H1 (cell line): ENCODE measurements around the gene GRID2. TPM values are rescaled to one million over a fixed set of nuclear protein-coding genes. Genes with fewer than 3 reads are reported as not detected.

ENCODE experiments used
- CHD2 ChIP-seq: IDR thresholded peaks from 2 replicates; pipeline ENCODE4 v1.6.1; 2012; ENCODE audit warnings: low read length, improper control_type of control experiment
- CREB1 ChIP-seq: IDR thresholded peaks from 2 replicates; pipeline ENCODE4 v1.6.1; 2012; ENCODE audit warnings: inconsistent platforms
- EP300 ChIP-seq, 2 experiments: IDR thresholded peaks; 1 replicate in 1 of 2; 2 replicates in 1 of 2; pipeline ENCODE4 v1.6.1; 2011 to 2012; ENCODE audit warnings: low read depth in 2 of 2, low read length in 2 of 2, mild to moderate bottlenecking in 2 of 2, borderline replicate concordance in 1 of 2, inconsistent platforms in 1 of 2, moderate library complexity in 1 of 2
- YY1 ChIP-seq: IDR thresholded peaks from 2 replicates; pipeline ENCODE4 v1.6.1; 2011; ENCODE audit warnings: low read depth, mild to moderate bottlenecking, low read length
- polyA plus RNA-seq, 7 experiments: library from polyadenylated mRNA; depleted of rRNA in 3 of 7; stranded (reverse) in 5 of 7; unstranded in 2 of 7; fragments of >200 nt in 5 of 7; fragments of 200-250 nt in 2 of 7; gene quantifications; 1 replicate in 5 of 7; 2 replicates in 1 of 7; 4 replicates in 1 of 7; pipeline versions ENCODE4 v1.2.1 to v1.2.3, GENCODE V29; 2011 to 2013; ENCODE audit warnings: missing spikeins in 2 of 7, mixed read lengths in 2 of 7
- total RNA-seq: library from RNA; stranded (reverse); fragmentation: NEBNext Ultra II Directional; extraction: Animal tissue kit (Norgen Biotek cat#: 25700); gene quantifications from 2 replicates; pipeline ENCODE4 v1.2.1, GENCODE V29; 2021
- TF ChIP-seq, protein P1 (sequence below): fragments of 300-600 bp; sonication (generic); IDR thresholded peaks from 2 replicates; pipeline ENCODE4 v1.7.1; 2012; ENCODE audit warnings: low read length, moderate library complexity, mild to moderate bottlenecking, inconsistent platforms; ENCODE audit not compliant: insufficient replicate concordance

GRID2 gene
- total and polyA plus RNA-seq, 2 of the 8 experiments (the other 6 are each of a cell fraction or from before 2014, with no cell fraction given), result 31.1 to 81.9 TPM

DNA sequence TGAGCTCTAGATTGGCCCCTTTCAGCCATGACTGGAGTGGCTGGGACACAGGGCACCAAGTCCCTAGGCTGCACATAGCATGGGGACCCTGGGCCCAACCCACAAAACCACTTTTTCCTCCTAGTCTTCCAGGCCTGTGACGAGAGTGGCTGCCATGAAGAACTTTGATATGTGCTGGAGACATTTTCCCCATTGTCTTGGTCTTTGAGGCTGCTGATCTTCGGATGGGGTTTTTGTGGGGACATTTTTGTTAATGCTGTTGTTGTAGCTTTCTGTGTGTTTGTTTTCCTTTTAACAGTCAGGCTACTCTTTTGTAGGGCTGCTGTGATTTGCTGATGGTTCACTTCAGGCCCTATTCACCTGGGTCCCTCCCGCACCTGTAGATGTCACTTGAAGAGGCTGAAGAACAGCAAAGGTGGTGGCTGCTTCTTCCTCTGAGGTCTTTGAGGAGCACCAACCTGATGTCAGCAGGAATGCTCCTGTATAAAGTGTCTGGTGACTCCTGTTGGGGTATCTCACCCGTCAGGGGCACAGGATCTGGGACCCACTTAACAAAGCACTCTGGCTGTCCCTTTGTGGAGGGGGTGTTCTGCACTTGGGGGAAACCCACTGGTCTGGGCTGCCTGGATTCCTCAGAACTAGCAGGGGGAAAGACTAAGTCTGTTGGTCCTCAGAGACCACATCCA is 49.6 kb upstream of the GRID2 start (continued):
- TF ChIP-seq, protein P1, sequence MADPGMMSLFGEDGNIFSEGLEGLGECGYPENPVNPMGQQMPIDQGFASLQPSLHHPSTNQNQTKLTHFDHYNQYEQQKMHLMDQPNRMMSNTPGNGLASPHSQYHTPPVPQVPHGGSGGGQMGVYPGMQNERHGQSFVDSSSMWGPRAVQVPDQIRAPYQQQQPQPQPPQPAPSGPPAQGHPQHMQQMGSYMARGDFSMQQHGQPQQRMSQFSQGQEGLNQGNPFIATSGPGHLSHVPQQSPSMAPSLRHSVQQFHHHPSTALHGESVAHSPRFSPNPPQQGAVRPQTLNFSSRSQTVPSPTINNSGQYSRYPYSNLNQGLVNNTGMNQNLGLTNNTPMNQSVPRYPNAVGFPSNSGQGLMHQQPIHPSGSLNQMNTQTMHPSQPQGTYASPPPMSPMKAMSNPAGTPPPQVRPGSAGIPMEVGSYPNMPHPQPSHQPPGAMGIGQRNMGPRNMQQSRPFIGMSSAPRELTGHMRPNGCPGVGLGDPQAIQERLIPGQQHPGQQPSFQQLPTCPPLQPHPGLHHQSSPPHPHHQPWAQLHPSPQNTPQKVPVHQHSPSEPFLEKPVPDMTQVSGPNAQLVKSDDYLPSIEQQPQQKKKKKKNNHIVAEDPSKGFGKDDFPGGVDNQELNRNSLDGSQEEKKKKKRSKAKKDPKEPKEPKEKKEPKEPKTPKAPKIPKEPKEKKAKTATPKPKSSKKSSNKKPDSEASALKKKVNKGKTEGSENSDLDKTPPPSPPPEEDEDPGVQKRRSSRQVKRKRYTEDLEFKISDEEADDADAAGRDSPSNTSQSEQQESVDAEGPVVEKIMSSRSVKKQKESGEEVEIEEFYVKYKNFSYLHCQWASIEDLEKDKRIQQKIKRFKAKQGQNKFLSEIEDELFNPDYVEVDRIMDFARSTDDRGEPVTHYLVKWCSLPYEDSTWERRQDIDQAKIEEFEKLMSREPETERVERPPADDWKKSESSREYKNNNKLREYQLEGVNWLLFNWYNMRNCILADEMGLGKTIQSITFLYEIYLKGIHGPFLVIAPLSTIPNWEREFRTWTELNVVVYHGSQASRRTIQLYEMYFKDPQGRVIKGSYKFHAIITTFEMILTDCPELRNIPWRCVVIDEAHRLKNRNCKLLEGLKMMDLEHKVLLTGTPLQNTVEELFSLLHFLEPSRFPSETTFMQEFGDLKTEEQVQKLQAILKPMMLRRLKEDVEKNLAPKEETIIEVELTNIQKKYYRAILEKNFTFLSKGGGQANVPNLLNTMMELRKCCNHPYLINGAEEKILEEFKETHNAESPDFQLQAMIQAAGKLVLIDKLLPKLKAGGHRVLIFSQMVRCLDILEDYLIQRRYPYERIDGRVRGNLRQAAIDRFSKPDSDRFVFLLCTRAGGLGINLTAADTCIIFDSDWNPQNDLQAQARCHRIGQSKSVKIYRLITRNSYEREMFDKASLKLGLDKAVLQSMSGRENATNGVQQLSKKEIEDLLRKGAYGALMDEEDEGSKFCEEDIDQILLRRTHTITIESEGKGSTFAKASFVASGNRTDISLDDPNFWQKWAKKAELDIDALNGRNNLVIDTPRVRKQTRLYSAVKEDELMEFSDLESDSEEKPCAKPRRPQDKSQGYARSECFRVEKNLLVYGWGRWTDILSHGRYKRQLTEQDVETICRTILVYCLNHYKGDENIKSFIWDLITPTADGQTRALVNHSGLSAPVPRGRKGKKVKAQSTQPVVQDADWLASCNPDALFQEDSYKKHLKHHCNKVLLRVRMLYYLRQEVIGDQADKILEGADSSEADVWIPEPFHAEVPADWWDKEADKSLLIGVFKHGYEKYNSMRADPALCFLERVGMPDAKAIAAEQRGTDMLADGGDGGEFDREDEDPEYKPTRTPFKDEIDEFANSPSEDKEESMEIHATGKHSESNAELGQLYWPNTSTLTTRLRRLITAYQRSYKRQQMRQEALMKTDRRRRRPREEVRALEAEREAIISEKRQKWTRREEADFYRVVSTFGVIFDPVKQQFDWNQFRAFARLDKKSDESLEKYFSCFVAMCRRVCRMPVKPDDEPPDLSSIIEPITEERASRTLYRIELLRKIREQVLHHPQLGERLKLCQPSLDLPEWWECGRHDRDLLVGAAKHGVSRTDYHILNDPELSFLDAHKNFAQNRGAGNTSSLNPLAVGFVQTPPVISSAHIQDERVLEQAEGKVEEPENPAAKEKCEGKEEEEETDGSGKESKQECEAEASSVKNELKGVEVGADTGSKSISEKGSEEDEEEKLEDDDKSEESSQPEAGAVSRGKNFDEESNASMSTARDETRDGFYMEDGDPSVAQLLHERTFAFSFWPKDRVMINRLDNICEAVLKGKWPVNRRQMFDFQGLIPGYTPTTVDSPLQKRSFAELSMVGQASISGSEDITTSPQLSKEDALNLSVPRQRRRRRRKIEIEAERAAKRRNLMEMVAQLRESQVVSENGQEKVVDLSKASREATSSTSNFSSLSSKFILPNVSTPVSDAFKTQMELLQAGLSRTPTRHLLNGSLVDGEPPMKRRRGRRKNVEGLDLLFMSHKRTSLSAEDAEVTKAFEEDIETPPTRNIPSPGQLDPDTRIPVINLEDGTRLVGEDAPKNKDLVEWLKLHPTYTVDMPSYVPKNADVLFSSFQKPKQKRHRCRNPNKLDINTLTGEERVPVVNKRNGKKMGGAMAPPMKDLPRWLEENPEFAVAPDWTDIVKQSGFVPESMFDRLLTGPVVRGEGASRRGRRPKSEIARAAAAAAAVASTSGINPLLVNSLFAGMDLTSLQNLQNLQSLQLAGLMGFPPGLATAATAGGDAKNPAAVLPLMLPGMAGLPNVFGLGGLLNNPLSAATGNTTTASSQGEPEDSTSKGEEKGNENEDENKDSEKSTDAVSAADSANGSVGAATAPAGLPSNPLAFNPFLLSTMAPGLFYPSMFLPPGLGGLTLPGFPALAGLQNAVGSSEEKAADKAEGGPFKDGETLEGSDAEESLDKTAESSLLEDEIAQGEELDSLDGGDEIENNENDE, result peak; percentile 42
- TF ChIP-seq EP300 (IDR thresholded peaks at IDR 0.05; ENCODE audit: borderline replicate concordance in 1 of 2, low read depth in 2 of 2, low read length in 2 of 2), result no peak
- TF ChIP-seq YY1, result no peak
- TF ChIP-seq CREB1, result peak; percentile 4; the same call in 1 of the 2 replicates
- TF ChIP-seq CHD2, result peak; percentile 27; the same call in 1 of the 2 replicates
- TF ChIP-seq, all 59 proteins: peak for 6
